RCC 7860 (cell line): Measurements from ENCODE around the gene CLCN1.

ENCODE experiments used
- DNase-seq: peaks from one replicate; pipeline ENCODE4 v3.0.0-alpha.2; 2015; ENCODE audit warnings: low spot score
- FAIRE-seq: peaks from 2 replicates; lab custom pipeline; 2012; peaks lifted over from hg19 to GRCh38; lab: Jason Lieb, UNC

Gene CLCN1

DNA sequence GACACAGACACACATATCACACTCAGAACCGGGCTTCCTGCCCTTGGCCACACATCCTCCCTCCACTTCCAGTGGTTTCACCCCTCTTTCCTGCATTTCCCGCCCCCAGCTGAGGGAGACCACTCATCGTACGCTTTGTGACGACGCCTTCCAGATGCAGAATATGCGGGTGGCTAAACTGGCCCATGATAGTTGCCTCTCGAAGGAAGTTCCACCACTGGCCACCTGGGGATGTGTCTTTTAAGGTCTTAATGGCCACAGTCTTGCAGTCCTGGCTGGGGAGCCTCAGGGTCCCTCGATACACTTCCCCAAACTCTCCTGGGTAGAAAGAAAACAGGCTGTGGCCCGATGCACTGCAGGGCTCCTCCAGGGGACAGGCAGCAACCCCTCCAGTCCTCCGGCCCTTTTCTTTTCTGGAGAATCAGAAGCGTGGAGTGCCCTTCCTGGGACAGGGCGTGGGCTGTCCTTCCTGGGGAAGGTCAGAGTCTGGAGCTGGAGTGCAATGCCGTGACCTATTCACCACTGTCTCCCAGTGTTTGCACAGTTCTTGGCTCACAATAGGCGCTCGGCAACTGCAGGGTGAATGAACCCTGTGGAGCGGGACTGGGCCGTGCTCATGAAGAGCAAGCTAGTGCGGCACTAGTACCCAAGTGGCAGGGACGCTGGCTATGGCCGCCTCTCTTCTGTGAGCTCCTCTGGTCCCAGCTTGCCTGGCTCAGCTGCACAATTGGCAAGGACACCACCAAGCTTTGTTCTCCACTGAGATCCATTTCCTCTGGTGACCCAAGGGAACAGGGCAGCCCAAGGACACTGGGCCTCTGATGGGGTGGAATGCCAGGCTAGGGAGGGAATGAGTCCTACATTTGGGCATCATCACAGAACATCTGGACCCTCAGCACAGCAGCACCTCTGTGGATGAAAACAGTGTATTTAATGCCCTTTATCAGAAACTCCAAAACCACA, 79.6 kb downstream of the CLCN1 start:
- FAIRE-seq, result no peak
- no peak for DNase-seq

DNA sequence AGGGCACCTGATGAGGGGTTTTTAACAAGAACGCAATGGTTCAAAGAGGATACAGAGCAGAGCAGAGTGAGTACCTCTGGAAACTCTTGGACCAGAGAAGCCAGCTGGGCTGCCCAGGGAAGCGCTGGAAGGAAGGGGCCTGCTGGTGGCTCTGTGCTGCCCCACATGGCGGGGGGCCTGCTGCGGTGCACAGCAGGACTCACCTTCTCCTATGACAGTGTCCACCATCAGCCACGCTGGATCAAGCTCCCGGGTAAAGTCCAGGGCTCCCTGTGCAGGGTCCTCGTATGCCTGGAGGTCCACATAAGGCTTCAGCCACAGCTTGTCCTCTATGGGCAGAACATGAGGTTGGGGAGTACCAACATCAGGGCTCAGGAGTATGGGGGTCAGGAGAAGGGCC, 80.3 kb downstream of the CLCN1 start:
- DNase-seq (no peak), FAIRE-seq (no peak)

DNA sequence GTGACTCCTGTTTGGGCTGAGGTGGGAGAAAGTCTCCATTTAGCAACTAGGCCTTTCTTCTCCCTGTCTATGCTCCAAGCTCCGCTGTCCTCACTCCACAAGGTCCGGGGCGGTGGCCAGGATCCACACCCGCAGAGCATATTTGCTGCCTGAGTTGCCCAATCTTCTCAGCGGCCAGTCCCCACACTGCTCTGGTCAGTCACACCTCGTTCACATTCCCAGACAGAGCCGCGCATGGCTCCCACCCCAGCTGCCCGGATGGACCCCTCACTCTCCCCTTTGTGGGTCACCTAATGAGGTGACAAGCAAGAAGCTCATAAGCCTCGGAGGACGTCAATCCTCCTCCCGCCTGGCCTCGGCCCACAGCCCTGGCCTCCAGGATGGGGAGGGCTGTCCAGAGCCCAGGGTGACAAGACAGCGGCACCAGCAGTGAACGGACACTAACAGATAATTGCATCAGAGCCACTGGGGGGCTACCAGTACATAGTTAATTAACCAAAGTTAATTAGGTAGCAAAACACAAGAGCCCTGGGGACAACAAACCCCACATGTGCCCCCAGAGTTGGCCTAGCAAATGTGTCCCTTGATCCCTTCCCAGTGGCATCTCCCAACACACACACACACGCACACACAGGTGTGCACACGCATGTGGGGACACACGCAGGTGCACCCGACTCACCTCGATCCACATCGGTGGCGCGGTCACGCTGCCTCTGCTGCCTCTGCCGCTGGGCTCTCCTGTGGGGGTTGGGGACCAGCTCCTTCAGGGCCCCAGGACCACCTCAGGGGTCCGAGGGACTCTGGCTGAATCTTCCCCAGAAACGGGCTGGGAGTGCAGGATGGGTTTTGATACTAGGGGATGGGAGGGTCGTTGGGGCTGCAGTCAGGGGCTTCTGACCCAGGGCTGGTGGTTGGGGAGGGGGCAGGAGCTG, 81.0 kb downstream of the CLCN1 start:
- FAIRE-seq (no peak), DNase-seq (no peak)

DNA sequence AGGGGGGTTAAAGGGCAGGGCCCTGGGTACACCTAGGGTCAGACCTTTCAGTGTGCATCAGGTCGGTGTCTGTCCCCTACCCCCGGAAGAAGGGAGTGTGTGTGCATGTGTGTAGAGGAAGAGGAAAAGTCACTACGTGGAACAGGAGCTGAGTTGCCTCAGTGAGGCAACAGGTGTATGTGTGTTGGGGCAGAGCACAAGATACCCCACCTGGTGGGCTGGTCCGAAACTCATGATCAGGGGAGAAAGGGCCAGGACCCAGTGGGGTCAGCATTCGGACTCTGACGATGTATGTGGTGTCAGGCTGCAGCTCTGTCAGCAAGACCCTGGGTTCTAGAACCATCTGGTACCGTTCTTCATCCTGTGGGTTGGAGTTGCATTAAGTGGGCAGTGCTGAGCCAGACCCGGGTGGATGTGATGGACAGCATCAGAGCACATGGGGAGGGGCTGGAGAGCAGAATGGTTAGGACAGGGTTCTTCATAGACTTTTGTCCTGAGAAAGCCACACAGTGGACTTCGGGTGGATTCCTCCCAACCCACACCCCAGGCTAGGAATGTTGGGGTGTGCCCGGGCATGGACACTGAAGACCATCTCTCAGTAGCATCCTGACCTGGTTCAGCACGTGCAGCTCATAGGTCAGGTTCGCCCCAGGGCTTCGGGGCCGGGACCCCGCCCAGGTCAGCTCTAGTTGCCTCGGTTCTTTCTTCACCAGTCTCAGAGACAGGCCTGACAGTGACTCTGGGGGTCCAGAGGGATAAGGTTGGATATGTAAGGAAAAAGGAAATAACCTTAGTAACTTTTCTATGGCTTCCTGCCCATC, 82.0 kb downstream of the CLCN1 start:
- DNase-seq, result no peak
- no peak for FAIRE-seq

DNA sequence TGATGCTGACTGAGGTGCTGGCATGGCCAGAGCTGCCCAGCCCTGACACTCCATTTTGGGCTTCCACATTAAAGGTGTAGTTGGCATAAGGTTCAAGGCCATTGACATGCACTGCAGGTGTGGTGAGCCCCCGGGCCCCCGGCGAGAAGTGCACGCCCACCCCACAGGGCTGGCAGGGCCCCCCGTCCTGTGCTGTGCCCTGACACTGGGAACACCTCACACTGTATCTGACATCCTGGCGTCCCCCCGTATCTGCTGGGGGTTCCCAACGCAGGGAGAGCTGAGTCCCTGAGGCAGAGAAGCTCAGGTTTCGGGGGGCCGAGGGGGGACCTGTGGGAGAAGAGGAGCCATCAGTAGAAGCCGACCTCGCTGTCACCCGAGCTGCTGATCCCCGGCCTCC, 82.7 kb downstream of the CLCN1 start:
- FAIRE-seq, result no peak
- no peak for DNase-seq

DNA sequence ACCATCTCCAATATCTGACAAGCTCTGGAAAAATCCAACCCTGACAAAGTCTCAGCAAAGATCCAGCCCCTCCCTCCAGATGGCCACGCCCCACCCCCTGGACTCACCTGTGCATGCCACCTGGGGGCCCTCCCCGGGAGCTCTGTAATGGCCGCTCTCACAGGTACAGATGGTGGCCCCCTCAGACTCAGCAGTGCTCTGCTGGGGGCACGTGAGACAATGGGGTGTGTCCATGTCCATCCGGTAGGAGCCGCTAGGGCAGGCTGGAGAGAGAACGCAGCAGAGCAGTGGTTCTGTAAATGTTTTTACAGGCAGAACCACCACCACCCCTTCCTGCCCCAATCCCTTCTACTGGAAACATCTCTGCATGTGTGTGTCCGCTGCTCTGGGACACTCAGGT, 83.2 kb downstream of the CLCN1 start:
- DNase-seq (no peak), FAIRE-seq (no peak)

DNA sequence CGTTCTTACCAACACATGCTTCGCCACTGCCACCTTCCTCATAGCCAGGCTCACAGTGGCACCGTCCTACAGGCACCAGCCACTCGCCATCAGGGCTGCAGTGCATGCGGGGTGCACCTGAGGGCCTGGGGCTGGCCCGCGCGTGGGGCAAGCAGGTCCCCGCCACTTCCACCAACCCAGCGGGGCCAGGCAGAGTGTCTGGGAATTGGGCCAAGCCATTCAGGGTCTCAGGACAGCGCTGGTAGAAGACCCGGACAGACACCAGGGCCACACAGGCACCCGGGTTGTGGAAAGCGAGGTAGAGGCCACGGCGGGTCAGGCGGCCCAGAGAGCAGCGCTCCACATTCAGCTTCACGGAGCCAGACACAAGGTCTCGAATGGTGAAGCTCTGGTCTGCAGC, 83.7 kb downstream of the CLCN1 start:
- no peak for DNase-seq
- FAIRE-seq, result no peak

DNA sequence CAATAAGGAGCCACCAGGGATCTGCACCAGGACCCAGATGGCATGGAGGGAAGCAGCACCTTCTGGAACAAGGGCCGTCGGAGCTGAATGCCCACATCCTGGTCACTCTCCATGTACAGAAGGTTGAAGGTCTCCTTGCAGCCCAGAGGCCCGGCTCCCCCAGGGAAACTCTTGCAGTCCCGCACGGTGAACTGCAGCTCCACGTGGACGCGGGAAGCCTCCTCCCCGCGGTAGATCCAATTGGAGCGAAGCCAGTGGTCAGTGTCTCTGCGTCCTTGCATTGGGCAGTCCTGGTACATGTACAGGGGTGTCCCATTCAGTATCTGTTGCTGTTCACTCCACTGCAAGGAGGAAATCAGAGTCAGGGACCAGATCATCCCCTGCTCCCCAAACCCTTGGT, 85.4 kb downstream of the CLCN1 start:
- DNase-seq (no peak), FAIRE-seq (no peak)
